Uterus (tissue), 2 donors: ENCODE data around the gene GATD1.

Experiments
- CTCF ChIP-seq, 4 experiments: fragments of 200-600 bp in 2 of 4; fragments of 450-650 bp in 2 of 4; sonication (generic) in 2 of 4; IDR thresholded peaks; one replicate each; pipeline ENCODE4 v1.5.1; 2016 to 2019; ENCODE audit warnings: antibody characterized with exemption in 4 of 4, mild to moderate bottlenecking in 2 of 4, moderate library complexity in 1 of 4
- POLR2A ChIP-seq, 2 donors: fragments of 450-650 bp; IDR thresholded peaks; one replicate each; pipeline ENCODE4 v1.6.1; 2016; ENCODE audit warnings: antibody characterized with exemption in 2 of 2, mild to moderate bottlenecking in 1 of 2, moderate library complexity in 1 of 2

DNA sequence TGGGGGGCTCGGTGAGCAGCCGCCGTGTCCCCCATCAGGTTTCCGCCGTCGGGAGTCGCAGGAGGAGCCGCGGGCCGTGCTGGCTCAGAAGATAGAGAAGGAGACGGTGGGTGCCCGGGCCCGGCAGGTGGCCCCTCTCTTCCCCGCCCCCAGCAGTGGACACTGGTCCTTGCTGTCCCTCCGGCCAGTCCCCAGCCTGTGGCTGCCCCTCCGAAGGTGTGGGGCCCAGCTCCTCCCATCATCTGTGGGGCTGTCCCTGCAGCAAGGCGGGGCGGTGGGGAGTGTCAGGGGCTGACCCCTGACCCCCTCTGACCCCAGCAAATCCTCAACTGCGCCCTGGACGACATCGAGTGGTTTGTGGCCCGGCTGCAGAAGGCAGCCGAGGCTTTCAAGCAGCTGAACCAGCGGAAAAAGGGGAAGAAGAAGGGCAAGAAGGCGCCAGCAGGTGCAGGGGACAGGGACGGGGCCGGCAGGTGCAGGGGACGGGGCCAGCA is 56.0 kb downstream of the GATD1 start:
- no peak for TF ChIP-seq CTCF (IDR thresholded peaks at IDR 0.05)
- TF ChIP-seq POLR2A (IDR thresholded peaks at IDR 0.05), result no peak
